K562 (cell line): ENCODE measurements around the gene CASKIN2. TPM values are rescaled to one million over a fixed set of nuclear protein-coding genes. Genes with fewer than 3 reads are reported as not detected.

Source experiments
- ATAC-seq: fragments of 200-7000 bp; cut with Tn5 transposase; 3 replicates; pipeline ENCODE4 v1.9.1; 2020; ENCODE audit warnings: moderate library complexity
- BruUV-seq: library from RNA; stranded (reverse); fragments of 400-500 nt; replicated peaks from 2 replicates; lab custom pipeline; 2021; lab: Mats Ljungman, UMichigan
- CTCF ChIA-PET: fragments of 300-600 bp; formaldehyde crosslinking; extraction: SDS; loops from one replicate; lab custom pipeline; 2021; ENCODE audit warnings: low intra/inter-chr PET ratio; lab: Yijun Ruan, JAX
- POLR2A ChIA-PET: fragments of 300-600, 350-650 bp; sonication (Branson Sonifier 250); formaldehyde crosslinking; extraction: SDS; loops from one replicate; lab custom pipeline; 2021; ENCODE audit warnings: antibody characterized with exemption, inconsistent platforms; lab: Yijun Ruan, JAX
- DNase-seq, 4 experiments: peaks; one replicate each; pipeline versions ENCODE4 v3.0.0 to v3.0.0-alpha.2; 2011 to 2018; ENCODE audit warnings: low spot score in 3 of 4, mixed read lengths in 3 of 4; ENCODE audit errors: extremely low read depth in 1 of 4
- FAIRE-seq: peaks from 2 replicates; lab custom pipeline; 2011; peaks lifted over from hg19 to GRCh38; lab: Jason Lieb, UNC
- H2AFZ ChIP-seq: 2 replicates; pipeline ENCODE4 v1.6.0; 2011; ENCODE audit warnings: low read depth, low read length, control low read depth, inconsistent platforms
- H3K27ac ChIP-seq: fragments of 200-600 bp; 3 replicates; pipeline ENCODE4 v1.8.0; 2011; ENCODE audit warnings: low read depth, mild to moderate bottlenecking, control low read depth, inconsistent platforms, low read length, moderate library complexity, mixed read lengths; ENCODE audit errors: extremely low read depth
- H3K27me3 ChIP-seq, 2 experiments: fragments of 300-600 bp in 1 of 2; 2 replicates in 1 of 2; 3 replicates in 1 of 2; pipeline versions ENCODE4 v1.6.0 to v1.8.0; 2011; ENCODE audit warnings: inconsistent platforms in 2 of 2, low read length in 2 of 2, mild to moderate bottlenecking in 1 of 2, mixed read lengths in 1 of 2, moderate library complexity in 1 of 2; ENCODE audit not compliant: control insufficient read depth in 2 of 2, insufficient read depth in 2 of 2
- H3K36me3 ChIP-seq: fragments of 300-600 bp; 3 replicates; pipeline ENCODE4 v1.8.0; 2011; ENCODE audit warnings: mild to moderate bottlenecking, low read length, inconsistent platforms; ENCODE audit not compliant: control insufficient read depth, insufficient read depth
- H3K4me1 ChIP-seq, 2 experiments: fragments of 200-600 bp in 1 of 2; replicated peaks in 1 of 2; 2 replicates in 1 of 2; 3 replicates in 1 of 2; pipeline versions ENCODE4 v1.5.1 to v1.8.0; 2011; ENCODE audit warnings: inconsistent platforms in 2 of 2, low read length in 2 of 2, mild to moderate bottlenecking in 1 of 2, mixed read lengths in 1 of 2, moderate library complexity in 1 of 2; ENCODE audit not compliant: control insufficient read depth in 2 of 2, insufficient read depth in 2 of 2
- H3K4me2 ChIP-seq: 2 replicates; pipeline ENCODE4 v1.6.1; 2011; ENCODE audit warnings: low read length, control low read depth, inconsistent platforms, mixed read lengths; ENCODE audit not compliant: insufficient read depth
- H3K4me3 ChIP-seq: fragments of 200-600 bp; sonication (generic), shearing (Covaris generic); 2 replicates; pipeline ENCODE4 v1.5.1; 2016; ENCODE audit warnings: control low read depth, inconsistent platforms
- H3K79me2 ChIP-seq: fragments of 200-600 bp; 3 replicates; pipeline ENCODE4 v1.8.0; 2011; ENCODE audit warnings: low read length, inconsistent platforms; ENCODE audit not compliant: control insufficient read depth, insufficient read depth
- H3K9ac ChIP-seq, 2 experiments: 2 replicates each; pipeline versions ENCODE4 v1.6.0 to v1.6.1; 2011; ENCODE audit warnings: low read depth in 2 of 2, low read length in 2 of 2, control low read depth in 1 of 2, inconsistent platforms in 1 of 2, mild to moderate bottlenecking in 1 of 2, mixed read lengths in 1 of 2; ENCODE audit not compliant: insufficient read depth in 1 of 2
- H3K9me1 ChIP-seq: one replicate; pipeline ENCODE4 v1.6.0; 2011; ENCODE audit warnings: inconsistent platforms, mild to moderate bottlenecking, low read length, moderate library complexity; ENCODE audit not compliant: control insufficient read depth, insufficient read depth
- H3K9me3 ChIP-seq: replicated peaks from 2 replicates; pipeline ENCODE4 v1.5.1; 2011; ENCODE audit warnings: low read depth, low read length, inconsistent platforms; ENCODE audit not compliant: control insufficient read depth, insufficient read depth
- H4K20me1 ChIP-seq: replicated peaks from 2 replicates; pipeline ENCODE4 v1.6.1; 2011; ENCODE audit warnings: low read length, inconsistent platforms, mixed read lengths; ENCODE audit not compliant: control insufficient read depth, insufficient read depth
- ATF7 ChIP-seq: fragments of 450-650 bp; IDR thresholded peaks from 2 replicates; pipeline ENCODE4 v1.7.1; 2014; ENCODE audit warnings: mild to moderate bottlenecking, moderate library complexity
- BCOR ChIP-seq: fragments of 450-650 bp; IDR thresholded peaks from 2 replicates; pipeline ENCODE4 v1.6.1; 2016
- CHD2 ChIP-seq: IDR thresholded peaks from 2 replicates; pipeline ENCODE4 v1.6.1; 2011; ENCODE audit warnings: low read depth, low read length
- FIP1L1 ChIP-seq: fragments of 200-400 bp; formaldehyde crosslinking; IDR thresholded peaks from 2 replicates; pipeline ENCODE4 v1.6.1; 2018; ENCODE audit warnings: mild to moderate bottlenecking, low read depth, low read length; ENCODE audit not compliant: poor library complexity, severe bottlenecking
- MNT ChIP-seq, 2 experiments: fragments of 450-650 bp; conservative IDR thresholded peaks; 2 replicates each; pipeline ENCODE4 v1.6.1; 2017; ENCODE audit warnings: mild to moderate bottlenecking in 2 of 2, moderate library complexity in 2 of 2
- PHF8 ChIP-seq: fragments of 200-600 bp; sonication (generic); IDR thresholded peaks from 2 replicates; pipeline ENCODE4 v1.6.1; 2012; ENCODE audit warnings: mixed run types, mild to moderate bottlenecking, inconsistent platforms, low read length, moderate library complexity, borderline replicate concordance
- PPARD ChIP-seq: fragments of 250-450 bp; sonication (Bioruptor Pico); IDR thresholded peaks from 2 replicates; pipeline ENCODE4 v1.8.0; 2022; ENCODE audit warnings: inconsistent platforms, mild to moderate bottlenecking, moderate library complexity
- RBFOX2 ChIP-seq: fragments of 200-400 bp; formaldehyde crosslinking; IDR thresholded peaks from 2 replicates; pipeline ENCODE4 v1.6.1; 2017; ENCODE audit warnings: low read depth, mild to moderate bottlenecking, low read length, moderate library complexity
- TCF7 ChIP-seq: sonication (generic); IDR thresholded peaks from 2 replicates; pipeline ENCODE4 v1.6.1; 2016; ENCODE audit warnings: antibody characterized with exemption, borderline replicate concordance
- TOE1 ChIP-seq, 2 experiments: fragments of 450-650 bp in 1 of 2; sonication (generic) in 1 of 2; formaldehyde crosslinking in 1 of 2; IDR thresholded peaks; 2 replicates each; pipeline versions ENCODE4 v1.7.1 to v1.8.0; 2016 to 2022; ENCODE audit warnings: borderline replicate concordance in 2 of 2, mild to moderate bottlenecking in 2 of 2, antibody characterized with exemption in 1 of 2, inconsistent platforms in 1 of 2, low read depth in 1 of 2, missing genetic modification reagents in 1 of 2, moderate library complexity in 1 of 2
- YY1 ChIP-seq, 3 experiments: IDR thresholded peaks; 2 replicates each; pipeline ENCODE4 v1.6.1; 2011; ENCODE audit warnings: low read length in 2 of 3, mild to moderate bottlenecking in 2 of 3, moderate library complexity in 2 of 3, borderline replicate concordance in 1 of 3, control low read depth in 1 of 3, low read depth in 1 of 3; ENCODE audit not compliant: insufficient read depth in 3 of 3, insufficient replicate concordance in 2 of 3, control insufficient read depth in 1 of 3, insufficient read length in 1 of 3; ENCODE audit errors: extremely low read depth in 1 of 3
- ZNF707 ChIP-seq: fragments of 250-450 bp; sonication (Bioruptor Pico); conservative IDR thresholded peaks from 2 replicates; pipeline ENCODE4 v1.8.0; 2022; ENCODE audit warnings: inconsistent platforms, mild to moderate bottlenecking, moderate library complexity
- ZSCAN29 ChIP-seq: fragments of 450-650 bp; IDR thresholded peaks from 2 replicates; pipeline ENCODE4 v1.6.1; 2017
- WGBS: fragments of 100-300 bp; shearing (Covaris generic); methylation state at CpG from one replicate; pipeline ENCODE4 v1.1.6; 2016; ENCODE audit warnings: low coverage, mixed read lengths; ENCODE audit not compliant: insufficient coverage; ENCODE audit errors: missing lambda C conversion rate; 5-methylcytosine and 5-hydroxymethylcytosine counted together
- in situ Hi-C: fragments of 300-500 bp; cut with MboI; formaldehyde crosslinking; loops from 4 replicates; pipeline ENCODE4 v1.15.0; 2018; ENCODE audit warnings: inconsistent platforms, mixed read lengths
- intact Hi-C: fragments of 100-400 bp; cut with micrococcal nuclease; formaldehyde crosslinking; loops from 2 replicates; pipeline ENCODE4 v1.14.2; 2022
- polyA plus RNA-seq, 8 experiments: library from polyadenylated mRNA; depleted of rRNA in 4 of 8; stranded (reverse) in 5 of 8; unstranded in 3 of 8; fragments of >200 nt; fragmentation: Nextera tagmentation in 2 of 8; fragmentation: Illumina TruSeq in 1 of 8; extraction: Ambion mirVana in 2 of 8; extraction: Trizol in 1 of 8; gene quantifications; 2 replicates each; pipeline versions ENCODE4 v1.2.1 to v1.2.3, GENCODE V29; 2011 to 2014; ENCODE audit warnings: inconsistent platforms in 1 of 8, missing spikeins in 1 of 8
- total RNA-seq, 7 experiments: library from RNA; depleted of rRNA in 6 of 7; stranded (reverse); fragments of >200 nt in 6 of 7; fragmentation: Illumina TruSeq in 2 of 7; extraction: Trizol in 2 of 7; gene quantifications; 2 replicates each; pipeline versions ENCODE4 v1.2.1 to v1.2.3, GENCODE V29; 2011 to 2021; ENCODE audit warnings: low replicate concordance in 1 of 7

The CASKIN2 gene
- total and polyA plus RNA-seq, 9 of the 15 experiments (the other 6 are each of a cell fraction or from before 2014, with no cell fraction given): 0.01 to 12.2 (median 2.1) TPM

- TF ChIP-seq YY1 (IDR thresholded peaks at IDR 0.05; ENCODE audit: borderline replicate concordance in 1 of 3, control insufficient read depth in 1 of 3, extremely low read depth in 1 of 3, insufficient read depth in 3 of 3, insufficient read length in 1 of 3, insufficient replicate concordance in 2 of 3, low read depth in 1 of 3, low read length in 2 of 3): peak in 1 of 3 experiments; percentile 19
These were observed 10.6 kb upstream of the CASKIN2 start (continued) for GRCh38 chr17:75525806-75526554.

GRCh38 chr17:75524970-75525805 is 9.9 kb upstream of the CASKIN2 start, which contains the start of gene LLGL2:
Gene LLGL2, plus strand, starts transcription at chr17:75525697. Its CDS starts 17,730 bp downstream, at chr17:75543427.
- H3K27ac ChIP-seq: peak within 1 kb of the TSS; percentile 55
- ChIA-PET CTCF (interaction anchor here (1.9 to 2.3 kb wide), 2 partner anchors 10 to 99 kb away, joined by 9 read pairs; partner anchors contain the start of genes CASKIN2 and TSEN54), POLR2A (interaction anchor here (0.5 to 1.3 kb wide), 7 partner anchors 9 to 294 kb away, joined by 3 to 5 read pairs (median 3); partner anchors contain the start of gene TSEN54)
- H3K27me3 ChIP-seq: no peaks in the 10 kb centered on the region
- peaks cover 35% of the 10 kb centered on the region for H3K36me3 ChIP-seq
- ATAC-seq (peak; percentile 91), DNase-seq (peak; percentile 93 to 99 (median 96)), FAIRE-seq (peak; percentile 37)
- no peaks in the 10 kb centered on the region for H3K9me1 ChIP-seq
- H3K9me3 ChIP-seq: no peaks in the 10 kb centered on the region
- no TSS peak for BruUV-seq
- intact Hi-C loops (loop anchor here (10.0 kb wide), 1 partner anchor 240 kb away; the partner anchor contains the start of gene SLC25A19), in situ Hi-C loops (no loop called here)
- peak within 1 kb of the TSS; percentile 92 for H2AFZ ChIP-seq
- H4K20me1 ChIP-seq: no peaks in the 10 kb centered on the region; the same call in 1 of the 2 replicates
- 0% methylated on average over 11 of the region's 108 CpGs for whole genome bisulfite sequencing
- H3K79me2 ChIP-seq: peaks cover 8% of the 10 kb centered on the region; the same call in 1 of the 3 replicates
- H3K4me1 ChIP-seq: peaks cover 12 to 35% of the 10 kb centered on the region in 2 experiments
- peak within 1 kb of the TSS; percentile 74 for H3K4me2 ChIP-seq
- H3K9ac ChIP-seq: peak within 1 kb of the TSS; percentile 55 to 97; a peak in 3 of 4 replicates
- peak within 1 kb of the TSS; percentile 94 for H3K4me3 ChIP-seq
- 0 out of 2 replicates have a peak, but pooled peaks have one; percentile 30 for TF ChIP-seq ATF7
- peak; percentile 26; the same call in 1 of the 2 replicates for TF ChIP-seq TOE1 (IDR thresholded peaks at IDR 0.05; ENCODE audit: borderline replicate concordance)
- no peak for TF ChIP-seq TOE1 (CRISPR knock-in tag; IDR thresholded peaks at IDR 0.05; ENCODE audit: borderline replicate concordance, low read depth)
- TF ChIP-seq MNT (conservative IDR thresholded peaks at IDR 0.05): peak in 1 of 2 experiments; percentile 68; a peak in 3 of 4 replicates
- TF ChIP-seq FIP1L1: peak; percentile 64
- TF ChIP-seq PHF8: peak; percentile 39; the same call in 1 of the 2 replicates
- TF ChIP-seq TCF7: no peak
- TF ChIP-seq RBFOX2: peak; percentile 71
- TF ChIP-seq ZSCAN29: no peak
- TF ChIP-seq CHD2: 0 out of 2 replicates have a peak, but pooled peaks have one; percentile 6
- no peak for TF ChIP-seq ZNF707
- no peak for TF ChIP-seq PPARD (CRISPR knock-in tag)
- peak; percentile 82 for TF ChIP-seq BCOR
